GM12801 (cell line): Measurements from ENCODE around the gene VPS72.

ENCODE experiments used
- TF ChIP-seq, protein P1 (sequence below): IDR thresholded peaks from one replicate; pipeline ENCODE4 v1.5.1; 2011; ENCODE audit warnings: control low read depth; ENCODE audit not compliant: insufficient read length; ENCODE audit errors: extremely low read depth

The VPS72 gene

DNA sequence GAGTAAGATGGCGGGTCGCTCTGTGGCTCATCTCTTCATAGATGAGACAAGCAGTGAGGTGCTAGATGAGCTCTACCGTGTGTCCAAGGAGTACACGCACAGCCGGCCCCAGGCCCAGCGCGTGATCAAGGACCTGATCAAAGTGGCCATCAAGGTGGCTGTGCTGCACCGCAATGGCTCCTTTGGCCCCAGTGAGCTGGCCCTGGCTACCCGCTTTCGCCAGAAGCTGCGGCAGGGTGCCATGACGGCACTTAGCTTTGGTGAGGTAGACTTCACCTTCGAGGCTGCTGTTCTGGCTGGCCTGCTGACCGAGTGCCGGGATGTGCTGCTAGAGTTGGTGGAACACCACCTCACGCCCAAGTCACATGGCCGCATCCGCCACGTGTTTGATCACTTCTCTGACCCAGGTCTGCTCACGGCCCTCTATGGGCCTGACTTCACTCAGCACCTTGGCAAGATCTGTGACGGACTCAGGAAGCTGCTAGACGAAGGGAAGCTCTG lies 31.2 kb downstream of the VPS72 start:
- TF ChIP-seq, protein P1, sequence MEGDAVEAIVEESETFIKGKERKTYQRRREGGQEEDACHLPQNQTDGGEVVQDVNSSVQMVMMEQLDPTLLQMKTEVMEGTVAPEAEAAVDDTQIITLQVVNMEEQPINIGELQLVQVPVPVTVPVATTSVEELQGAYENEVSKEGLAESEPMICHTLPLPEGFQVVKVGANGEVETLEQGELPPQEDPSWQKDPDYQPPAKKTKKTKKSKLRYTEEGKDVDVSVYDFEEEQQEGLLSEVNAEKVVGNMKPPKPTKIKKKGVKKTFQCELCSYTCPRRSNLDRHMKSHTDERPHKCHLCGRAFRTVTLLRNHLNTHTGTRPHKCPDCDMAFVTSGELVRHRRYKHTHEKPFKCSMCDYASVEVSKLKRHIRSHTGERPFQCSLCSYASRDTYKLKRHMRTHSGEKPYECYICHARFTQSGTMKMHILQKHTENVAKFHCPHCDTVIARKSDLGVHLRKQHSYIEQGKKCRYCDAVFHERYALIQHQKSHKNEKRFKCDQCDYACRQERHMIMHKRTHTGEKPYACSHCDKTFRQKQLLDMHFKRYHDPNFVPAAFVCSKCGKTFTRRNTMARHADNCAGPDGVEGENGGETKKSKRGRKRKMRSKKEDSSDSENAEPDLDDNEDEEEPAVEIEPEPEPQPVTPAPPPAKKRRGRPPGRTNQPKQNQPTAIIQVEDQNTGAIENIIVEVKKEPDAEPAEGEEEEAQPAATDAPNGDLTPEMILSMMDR, result no peak

DNA sequence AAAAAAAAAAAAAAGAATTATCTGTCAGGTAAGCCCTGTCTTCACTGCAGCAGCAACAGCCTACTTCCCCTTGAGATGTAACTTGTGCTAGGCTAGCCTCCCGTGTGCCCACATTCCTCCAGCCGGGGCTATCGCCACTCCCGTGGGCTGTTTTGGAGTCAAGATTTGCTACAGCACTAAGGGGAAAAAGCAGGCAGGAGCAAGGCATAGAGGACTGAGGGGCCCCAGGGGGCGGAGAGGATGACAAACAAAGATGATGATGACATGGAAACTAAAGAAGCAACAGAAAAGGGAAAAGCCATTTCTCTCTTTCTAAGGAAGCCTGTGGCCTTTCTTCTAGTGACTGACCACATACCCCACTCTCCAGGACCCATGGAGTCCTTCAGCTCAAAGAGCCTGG lies 31.7 kb downstream of the VPS72 start:
- TF ChIP-seq, protein P1, result no peak

DNA sequence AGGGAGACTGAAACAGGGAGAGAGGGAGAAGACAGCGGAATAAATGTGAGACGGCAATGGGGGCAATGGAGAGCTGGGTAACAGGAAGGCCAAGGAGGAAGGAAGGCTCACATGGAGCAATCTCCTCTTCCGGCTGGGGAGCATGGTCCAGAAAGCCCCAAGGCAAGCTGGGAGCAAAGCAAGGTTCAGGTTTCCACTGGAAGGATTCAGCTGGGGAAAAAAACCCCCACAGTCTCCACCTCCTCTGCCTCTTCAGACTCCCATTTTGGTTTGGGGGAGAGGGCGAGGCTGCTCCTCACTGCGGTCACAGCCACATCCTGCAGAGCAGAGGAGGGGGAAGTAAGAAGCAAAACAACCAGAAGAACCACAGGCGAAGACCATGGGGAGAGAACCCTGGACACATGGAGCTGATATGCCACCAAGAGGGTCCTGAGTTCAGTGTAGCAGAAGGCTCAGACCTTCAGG lies 32.9 kb downstream of the VPS72 start:
- TF ChIP-seq, protein P1, result no peak

DNA sequence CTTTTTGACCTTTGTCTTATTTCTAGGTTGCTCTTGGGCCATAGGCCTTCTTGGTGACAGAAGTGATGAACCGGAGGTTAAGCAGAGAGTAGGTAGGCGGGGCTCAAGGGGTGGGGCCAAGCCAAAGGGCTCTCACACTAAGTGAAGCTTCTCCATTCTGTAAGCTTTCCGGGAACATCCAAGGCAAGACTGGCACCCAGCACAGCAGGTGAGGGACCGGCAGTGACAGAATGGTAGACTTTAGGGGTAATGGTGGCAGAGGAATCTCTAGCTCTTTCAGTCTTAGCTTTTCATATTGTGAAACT lies 33.5 kb downstream of the VPS72 start, which contains the start of gene TNFAIP8L2:
TNFAIP8L2 (plus strand) TSS at position 135 of the 305 bp plus-strand sequence. CDS start 2,049 bp downstream, outside the sequence.
- TF ChIP-seq, protein P1, result no peak

DNA sequence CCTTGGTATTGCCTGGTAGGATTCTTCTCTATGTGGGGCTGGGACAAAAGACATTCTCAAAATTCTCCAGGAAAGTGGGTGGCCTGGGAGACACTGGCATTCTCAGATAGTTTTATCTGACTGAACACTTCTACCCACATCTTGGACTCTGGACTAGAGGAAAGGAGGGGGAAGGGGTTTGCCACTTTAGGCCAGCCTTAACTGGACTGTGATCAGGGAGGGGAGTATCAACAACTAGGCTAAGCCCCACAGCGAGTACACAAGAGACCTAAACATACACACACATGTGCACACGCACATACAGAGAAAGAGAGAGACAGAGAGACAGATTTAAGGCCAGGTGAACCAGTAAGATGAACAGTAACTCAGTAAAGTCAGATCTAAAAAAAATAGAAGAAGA lies 42.3 kb downstream of the VPS72 start:
- TF ChIP-seq, protein P1, result no peak

DNA sequence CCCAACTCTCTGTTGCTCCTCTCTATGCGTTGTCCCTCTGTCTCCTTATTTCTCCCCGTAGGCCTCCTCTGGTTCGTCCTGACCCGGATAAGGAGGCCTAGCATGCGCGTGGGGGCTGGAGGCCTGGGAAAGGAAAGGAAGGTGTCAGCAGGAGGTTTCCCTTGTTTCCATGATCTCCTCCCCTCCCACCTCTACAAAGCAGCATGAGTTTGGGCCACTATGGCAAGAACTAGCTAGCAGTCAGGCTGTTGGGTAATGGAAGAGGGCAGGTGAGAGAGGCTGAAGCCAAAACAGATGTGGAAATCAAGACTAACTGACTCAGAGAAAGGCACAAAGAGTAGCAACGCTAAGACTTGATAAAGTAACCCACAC lies 42.9 kb downstream of the VPS72 start:
- TF ChIP-seq, protein P1, result no peak

DNA sequence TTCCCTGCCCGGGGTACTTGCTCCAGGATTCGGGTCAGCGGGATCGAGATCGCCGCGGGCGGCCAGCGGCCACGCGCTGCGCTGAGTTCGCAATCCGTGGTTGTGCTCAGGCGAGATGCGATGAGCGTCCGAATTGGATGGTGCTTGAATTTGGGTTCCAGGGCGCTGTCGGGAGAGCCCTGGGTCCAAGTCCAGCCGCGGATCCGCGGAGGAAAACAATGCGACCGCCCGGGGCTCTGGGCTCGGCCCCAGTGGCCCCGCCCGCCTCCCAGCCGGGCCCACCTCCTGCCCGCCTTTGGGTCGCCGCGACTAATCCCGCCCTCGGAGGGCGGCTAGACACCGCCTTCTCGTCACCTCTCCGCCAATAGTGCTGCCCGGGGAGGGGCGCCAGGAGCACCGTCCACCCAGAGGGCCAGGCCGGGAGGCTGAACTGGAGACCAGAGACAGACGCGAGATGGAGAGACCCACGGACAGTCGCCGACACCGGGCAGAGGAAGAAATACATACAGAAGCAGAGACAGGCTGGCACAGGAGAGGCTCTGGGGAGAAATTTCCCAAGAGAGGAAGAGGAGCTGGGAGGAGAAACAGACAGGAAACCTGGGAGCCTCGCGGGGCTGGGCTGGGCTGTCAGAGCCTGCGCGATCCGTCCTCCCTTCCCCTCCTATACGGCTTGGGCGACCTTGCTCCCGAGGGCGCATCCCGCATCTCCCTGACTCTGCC lies 43.4 kb downstream of the VPS72 start, which contains the start of gene SEMA6C:
SEMA6C (minus strand) TSS at position 220 of the 720 bp plus-strand sequence. CDS start 4,010 bp downstream, outside the sequence.
- TF ChIP-seq, protein P1, result no peak
